ENCODE results near the gene CREB1. TPM values are rescaled to one million over a fixed set of nuclear protein-coding genes. Genes with fewer than 3 reads are reported as not detected.

Gene CREB1
- total and polyA plus RNA-seq, 10 of the 15 experiments (the other 5 are each of a cell fraction or from before 2014, with no cell fraction given) = 13.4 to 76.9 (median 39.5) TPM

GRCh38 chr2:207512356-207512755, 17.4 kb upstream of the CREB1 start (continued):
- TF ChIP-seq EP300 (IDR thresholded peaks at IDR 0.05; ENCODE audit: borderline replicate concordance in 1 of 2, control insufficient read depth in 1 of 2, low read depth in 2 of 2, low read length in 2 of 2) (no peak), CEBPB (IDR thresholded peaks at IDR 0.05; ENCODE audit: borderline replicate concordance in 1 of 2, low read depth in 2 of 2, low read length in 2 of 2) (no peak), ZSCAN29 (IDR thresholded peaks at IDR 0.05) (no peak), IRF3 (IDR thresholded peaks at IDR 0.05) (no peak), RB1 (IDR thresholded peaks at IDR 0.05; ENCODE audit: borderline replicate concordance) (no peak), HSF1 (IDR thresholded peaks at IDR 0.05; ENCODE audit: low read depth, low read length) (no peak), TAF1 (IDR thresholded peaks at IDR 0.05; ENCODE audit: borderline replicate concordance, low read depth, low read length) (no peak), SIX5 (IDR thresholded peaks at IDR 0.05; ENCODE audit: low read depth, low read length, severe bottlenecking) (no peak), JUND (IDR thresholded peaks at IDR 0.05; ENCODE audit: low read depth, low read length) (no peak), RAD21 (IDR thresholded peaks at IDR 0.05; ENCODE audit: insufficient read depth, low read depth, low read length) (no peak), RCOR1 (conservative IDR thresholded peaks at IDR 0.05; ENCODE audit: low read depth, low read length) (no peak), NRF1 (conservative IDR thresholded peaks at IDR 0.05; ENCODE audit: low read depth, low read length) (no peak), PAX8 (IDR thresholded peaks at IDR 0.05) (no peak)
